OCI-LY3 (cell line): ENCODE data around the gene KRTAP13-2.

ENCODE experiments used
- H2AFZ ChIP-seq: fragments of 200-600, 300-600 bp; shearing (Covaris generic); 2 replicates; pipeline ENCODE4 v1.6.0; 2014; ENCODE audit warnings: antibody characterized with exemption, low read depth, low read length
- H3K27ac ChIP-seq: fragments of 200-600, 300-600 bp; sonication (generic); 2 replicates; pipeline ENCODE4 v1.5.1; 2014; ENCODE audit warnings: mild to moderate bottlenecking, low read length, moderate library complexity, mixed read lengths
- H3K27me3 ChIP-seq: fragments of 200-600, 300-600 bp; sonication (generic); 2 replicates; pipeline ENCODE4 v1.6.1; 2014; ENCODE audit warnings: low read depth, low read length, mixed read lengths
- H3K36me3 ChIP-seq: fragments of 200-600, 300-600 bp; sonication (generic); replicated peaks from 2 replicates; pipeline ENCODE3; 2014; ENCODE audit warnings: low read depth, low read length, mixed read lengths
- H3K4me1 ChIP-seq: fragments of 300-600, 200-600 bp; sonication (generic); 2 replicates; pipeline ENCODE4 v1.6.1; 2014; ENCODE audit warnings: low read length, mixed read lengths
- H3K4me2 ChIP-seq: fragments of 200-600, 300-600 bp; sonication (generic); 2 replicates; pipeline ENCODE4 v1.6.1; 2014; ENCODE audit warnings: low read length, mixed read lengths
- H3K4me3 ChIP-seq: fragments of 300-600, 200-600 bp; sonication (generic); 2 replicates; pipeline ENCODE4 v1.5.1; 2014; ENCODE audit warnings: antibody characterized with exemption, mild to moderate bottlenecking, low read length, moderate library complexity
- H3K79me2 ChIP-seq: fragments of 300-600, 200-600 bp; shearing (Covaris generic); 2 replicates; pipeline ENCODE4 v1.6.1; 2014; ENCODE audit warnings: mild to moderate bottlenecking, low read length, mixed read lengths
- H3K9ac ChIP-seq: fragments of 300-600, 200-600 bp; shearing (Covaris generic); 2 replicates; pipeline ENCODE4 v1.6.0; 2014; ENCODE audit warnings: mild to moderate bottlenecking, low read length, moderate library complexity
- H3K9me3 ChIP-seq: fragments of 200-600, 300-600 bp; shearing (Covaris generic); 2 replicates; pipeline ENCODE4 v1.6.1; 2014; ENCODE audit warnings: low read length, mixed read lengths; ENCODE audit not compliant: insufficient read depth
- H4K20me1 ChIP-seq: fragments of 200-600, 300-600 bp; sonication (generic); 2 replicates; pipeline ENCODE4 v1.6.1; 2016; ENCODE audit warnings: low read length, mixed read lengths; ENCODE audit not compliant: insufficient read depth
- CTCF ChIP-seq: fragments of 200-600, 300-600 bp; sonication (generic); IDR thresholded peaks from 2 replicates; pipeline ENCODE4 v1.5.1; 2014; ENCODE audit warnings: antibody characterized with exemption, low read length, low read depth
- EZH2phosphoT487 ChIP-seq: fragments of 200-600 bp; shearing (Covaris generic); IDR thresholded peaks from 2 replicates; pipeline ENCODE4 v1.6.1; 2018; ENCODE audit warnings: antibody characterized with exemption, mixed run types, low read depth

The KRTAP13-2 gene

DNA sequence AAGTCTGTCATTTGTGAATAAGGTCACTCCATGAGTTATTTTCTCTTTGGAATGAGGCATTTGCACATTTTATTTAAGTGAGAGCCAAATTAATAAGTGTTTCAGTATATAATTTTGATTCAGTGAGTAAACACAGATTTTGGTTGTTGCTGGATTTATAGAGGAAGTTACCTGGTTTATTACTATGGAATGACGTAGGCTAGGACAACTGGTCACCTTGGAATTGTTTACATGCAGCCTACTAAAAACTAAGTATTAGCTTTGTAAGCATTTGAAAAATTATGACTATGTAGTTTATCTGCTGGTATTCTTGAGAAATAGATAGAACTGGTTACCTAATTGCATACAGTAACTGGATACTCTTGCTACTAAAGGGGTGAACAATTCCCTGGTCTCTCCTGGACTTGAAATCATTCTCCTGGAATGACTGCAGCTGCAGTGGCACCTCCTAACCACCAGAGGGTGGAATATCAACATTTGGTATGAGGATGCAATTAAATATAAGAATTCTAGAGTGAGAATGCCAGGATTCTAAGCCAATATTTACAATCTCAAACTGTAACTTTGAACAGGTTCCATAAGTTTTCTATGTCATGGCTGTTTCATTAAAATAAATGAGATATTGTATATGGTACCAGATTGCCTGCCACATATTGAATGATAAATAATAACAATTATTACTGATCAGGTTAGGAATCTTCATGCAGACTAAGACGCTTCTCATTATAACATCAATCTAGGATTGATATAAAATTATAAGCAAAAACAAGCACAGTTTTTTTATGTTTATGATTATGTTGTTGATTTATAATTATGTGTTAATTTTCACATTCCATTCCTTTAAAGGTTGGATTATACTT is 31.1 kb downstream of the KRTAP13-2 start:
- H3K4me2 ChIP-seq = no peak overlapping the region
- H2AFZ ChIP-seq = no peak overlapping the region
- TF ChIP-seq EZH2phosphoT487 = no peak
- peak; percentile 74 for TF ChIP-seq CTCF
- H3K79me2 ChIP-seq = no peaks in the 10 kb centered on the region
- no peak overlapping the region for H3K9ac ChIP-seq
- H3K27me3 ChIP-seq = no peaks in the 10 kb centered on the region
- no peak overlapping the region for H3K4me3 ChIP-seq
- H3K9me3 ChIP-seq = no peaks in the 10 kb centered on the region
- no peaks in the 10 kb centered on the region for H3K36me3 ChIP-seq
- H3K27ac ChIP-seq = no peak overlapping the region
- no peaks in the 10 kb centered on the region for H4K20me1 ChIP-seq
- no peaks in the 10 kb centered on the region for H3K4me1 ChIP-seq

DNA sequence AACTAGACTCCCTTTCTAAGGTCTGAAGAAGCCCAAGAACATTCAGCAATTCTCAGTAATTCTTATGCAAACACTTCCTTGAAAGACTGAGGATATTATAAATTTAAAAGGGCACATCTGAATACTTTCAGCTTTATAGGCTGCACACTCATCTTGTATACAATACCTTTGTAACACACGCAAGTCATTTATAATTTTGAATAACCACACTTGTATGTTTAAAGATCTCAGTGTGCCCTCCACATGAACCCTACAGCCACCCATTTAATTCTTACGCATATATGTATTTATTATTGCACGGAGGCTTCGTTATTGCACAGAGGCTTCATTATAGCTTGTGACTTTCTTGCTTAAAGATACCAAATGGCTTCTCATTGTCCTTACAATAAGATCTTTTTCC is 33.4 kb downstream of the KRTAP13-2 start:
- Histone ChIP-seq H3K27ac (no peak overlapping the region), H3K36me3 (no peaks in the 10 kb centered on the region)
- TF ChIP-seq EZH2phosphoT487 = no peak
- TF ChIP-seq CTCF = no peak

GRCh38 chr21:30337772-30338171 is 34.3 kb downstream of the KRTAP13-2 start:
- Histone ChIP-seq H3K36me3 (no peaks in the 10 kb centered on the region), H3K4me2 (no peak overlapping the region), H3K9me3 (no peaks in the 10 kb centered on the region), H3K27me3 (no peaks in the 10 kb centered on the region), H3K4me1 (no peaks in the 10 kb centered on the region), H2AFZ (no peak overlapping the region), H3K79me2 (no peaks in the 10 kb centered on the region), H3K27ac (no peak overlapping the region), H4K20me1 (no peaks in the 10 kb centered on the region), H3K4me3 (no peak overlapping the region), H3K9ac (no peak overlapping the region)
- TF ChIP-seq EZH2phosphoT487 (no peak), CTCF (no peak)

More for the DNA sequence above, 33.4 kb downstream of the KRTAP13-2 start:
- H4K20me1 ChIP-seq = no peaks in the 10 kb centered on the region
- no peak overlapping the region for H2AFZ ChIP-seq
- H3K9me3 ChIP-seq = no peaks in the 10 kb centered on the region
- no peaks in the 10 kb centered on the region for H3K27me3 ChIP-seq
- no peak overlapping the region for H3K4me2 ChIP-seq
- H3K4me3 ChIP-seq = no peak overlapping the region
- no peaks in the 10 kb centered on the region for H3K79me2 ChIP-seq
- no peak overlapping the region for H3K9ac ChIP-seq
- H3K4me1 ChIP-seq = no peaks in the 10 kb centered on the region

DNA sequence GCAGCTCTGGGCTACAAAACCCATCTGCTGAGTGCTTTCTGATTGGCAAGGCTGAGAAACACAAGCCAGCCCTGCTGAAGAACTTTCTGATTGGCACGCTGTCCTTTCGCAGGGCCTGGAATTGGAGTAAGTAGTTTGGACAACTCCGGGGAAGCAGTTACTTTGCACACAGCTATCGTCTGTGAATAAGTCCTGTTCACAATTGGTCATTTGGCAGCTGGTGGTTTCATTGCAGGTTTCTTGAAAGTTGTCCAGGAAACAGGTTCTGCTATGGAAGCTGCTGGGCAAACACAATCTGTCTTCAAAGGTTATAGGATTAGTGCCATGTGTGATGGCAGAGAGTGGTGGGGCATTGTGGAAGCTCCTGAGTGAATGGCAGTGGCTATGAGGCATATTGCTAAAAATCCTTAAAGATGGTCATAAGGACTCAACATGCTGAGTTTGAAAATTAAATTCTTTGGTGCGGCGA is 34.8 kb downstream of the KRTAP13-2 start, which contains the start of gene KRTAP27-1:
Gene KRTAP27-1 (minus strand): TSS at position 419 of the 469 bp plus-strand sequence. CDS start 26 bp downstream, at position 393.
- Histone ChIP-seq H3K4me2 (no peak within 1 kb of the TSS), H2AFZ (no peak within 1 kb of the TSS), H3K36me3 (no peaks in the 10 kb centered on the region), H3K27ac (no peak within 1 kb of the TSS), H3K9me3 (no peaks in the 10 kb centered on the region), H3K4me1 (no peaks in the 10 kb centered on the region), H3K4me3 (no peak within 1 kb of the TSS), H3K27me3 (no peaks in the 10 kb centered on the region), H3K9ac (no peak within 1 kb of the TSS), H4K20me1 (no peaks in the 10 kb centered on the region), H3K79me2 (no peaks in the 10 kb centered on the region)
- TF ChIP-seq CTCF (no peak), EZH2phosphoT487 (no peak)
